Fibroblast of mammary gland (primary cell): Measurements from ENCODE around the gene METTL9.
"Not testable (repeated sequence)": the region's sequence is repeated elsewhere in the genome, so short reads cannot be mapped to it uniquely, and the experiment has no call there.

Experiments used
- DNase-seq: peaks from one replicate; pipeline ENCODE4 v3.0.0-alpha.2; 2010; ENCODE audit warnings: low read depth
- H3K4me3 ChIP-seq: 2 replicates; pipeline ENCODE4 v1.5.1; 2011; ENCODE audit warnings: low read depth, mild to moderate bottlenecking, low read length, moderate library complexity; ENCODE audit not compliant: control insufficient read depth
- CTCF ChIP-seq: conservative IDR thresholded peaks from 2 replicates; pipeline ENCODE4 v1.5.1; 2011; ENCODE audit warnings: low read depth, low read length, inconsistent platforms; ENCODE audit not compliant: control insufficient read depth, insufficient read depth

The METTL9 gene

GRCh38 chr16:21599122-21600030 lies at the start of gene METTL9:
Gene METTL9, plus strand, starts transcription at chr16:21599577. Its CDS starts 157 bp downstream, at chr16:21599734.
- DNase-seq: peak; percentile 91
- peak within 1 kb of the TSS; percentile 83 for H3K4me3 ChIP-seq
- no peak for TF ChIP-seq CTCF

GRCh38 chr16:21549975-21550374 lies 49.4 kb upstream of the METTL9 start:
- DNase-seq, H3K4me3 ChIP-seq: not testable (repeated sequence)

GRCh38 chr16:21550435-21550834 lies 48.9 kb upstream of the METTL9 start:
- DNase-seq, H3K4me3 ChIP-seq: not testable (repeated sequence)

GRCh38 chr16:21551076-21551475 lies 48.3 kb upstream of the METTL9 start:
- H3K4me3 ChIP-seq, DNase-seq: not testable (repeated sequence)

GRCh38 chr16:21551600-21551999 lies 47.8 kb upstream of the METTL9 start:
- H3K4me3 ChIP-seq, DNase-seq: not testable (repeated sequence)

- H3K4me3 ChIP-seq, DNase-seq: not testable (repeated sequence)
Measured at GRCh38 chr16:21553481-21554296, 45.7 kb upstream of the METTL9 start.

- no peak overlapping the region for H3K4me3 ChIP-seq
- DNase-seq: peak; percentile 70
- TF ChIP-seq CTCF: peak; percentile 95
Measured at GRCh38 chr16:21554795-21555585, 44.4 kb upstream of the METTL9 start.

GRCh38 chr16:21555621-21556020 lies 43.8 kb upstream of the METTL9 start:
- not testable (repeated sequence) for DNase-seq, H3K4me3 ChIP-seq

- H3K4me3 ChIP-seq, DNase-seq: not testable (repeated sequence)
Measured at GRCh38 chr16:21556026-21556595, 43.3 kb upstream of the METTL9 start.

GRCh38 chr16:21556651-21557241 lies 42.6 kb upstream of the METTL9 start:
- DNase-seq: peak; percentile 86

More at GRCh38 chr16:21556651-21557241, 42.6 kb upstream of the METTL9 start:
- not testable (repeated sequence) for H3K4me3 ChIP-seq
